Measurements from ENCODE around the gene CD160.

CD160 gene

DNA sequence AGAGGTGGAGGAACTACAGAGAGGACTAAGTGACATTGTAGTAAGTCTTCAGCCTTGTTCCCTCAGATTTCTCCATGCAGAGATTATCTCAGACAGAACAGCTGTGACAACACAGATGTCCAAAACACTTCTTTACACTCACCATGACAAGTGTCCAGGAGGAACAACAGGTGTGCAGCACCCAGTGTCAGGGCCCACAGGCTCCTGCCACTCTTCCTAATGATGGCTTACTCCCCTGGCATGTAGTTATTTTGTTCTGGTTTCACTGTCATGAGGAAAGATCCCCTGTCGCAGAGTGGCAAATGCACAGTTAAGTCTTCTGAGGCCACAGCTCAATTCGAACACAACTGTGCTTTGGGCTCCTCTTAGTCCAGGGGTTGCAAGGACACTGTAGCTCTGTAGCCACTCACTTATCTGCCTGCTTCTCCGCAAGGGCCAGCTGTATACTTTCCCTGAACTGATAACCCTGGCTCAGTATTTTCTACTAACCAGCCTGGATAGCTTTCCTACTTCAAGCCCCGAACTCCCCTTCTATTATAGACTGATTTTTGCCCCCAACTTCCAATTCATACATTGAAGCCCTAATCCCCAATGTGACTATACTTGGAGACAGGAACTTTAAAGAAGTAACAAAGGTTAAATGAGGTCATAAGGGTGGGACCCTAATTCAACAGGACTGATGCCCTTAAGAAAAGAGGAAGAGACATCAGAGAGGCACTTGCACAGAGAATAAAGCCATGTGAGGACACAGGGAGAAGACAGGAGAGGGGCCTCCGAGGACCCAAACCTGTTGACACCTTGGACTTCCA, 23.3 kb upstream of the CD160 start:
- H3K9me3 ChIP-seq (replicated peaks; ENCODE audit: low read length) = no peaks in the 10 kb centered on the region
- H3K9ac ChIP-seq (ENCODE audit: low read depth, low read length) = no peak overlapping the region
- H3K4me3 ChIP-seq (ENCODE audit: low read length) = no peak overlapping the region
- H3K36me3 ChIP-seq (ENCODE audit: insufficient read depth, low read length) = no peaks in the 10 kb centered on the region
- no peak overlapping the region for H3K4me2 ChIP-seq (ENCODE audit: low read length)
- H3K27me3 ChIP-seq (ENCODE audit: control insufficient read depth, insufficient read depth, low read length) = no peaks in the 10 kb centered on the region
- peaks cover 7% of the 10 kb centered on the region for H3K4me1 ChIP-seq (ENCODE audit: control insufficient read depth, insufficient read depth, low read length)

DNA sequence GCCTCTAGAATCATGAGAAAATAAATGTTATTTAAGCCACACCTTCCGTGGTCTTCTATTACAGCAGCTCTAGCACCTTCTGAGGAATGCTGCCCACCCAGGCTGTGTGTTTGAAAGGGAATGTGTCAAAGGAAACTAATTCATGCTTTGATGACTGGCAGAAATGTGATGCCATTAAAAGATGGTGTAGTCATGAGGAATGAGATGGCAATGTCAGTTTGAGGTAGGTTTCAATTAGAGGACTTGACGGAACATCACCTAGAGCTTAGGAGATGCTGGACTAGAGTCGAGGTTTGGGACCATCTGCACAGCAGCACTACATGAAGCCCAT, 22.7 kb upstream of the CD160 start:
- H3K4me3 ChIP-seq (ENCODE audit: low read length) = no peak overlapping the region
- no peaks in the 10 kb centered on the region for H3K27me3 ChIP-seq (ENCODE audit: control insufficient read depth, insufficient read depth, low read length)
- H3K36me3 ChIP-seq (ENCODE audit: insufficient read depth, low read length) = no peaks in the 10 kb centered on the region
- H3K9me3 ChIP-seq (replicated peaks; ENCODE audit: low read length) = no peaks in the 10 kb centered on the region
- H3K4me1 ChIP-seq (ENCODE audit: control insufficient read depth, insufficient read depth, low read length) = peaks cover under 1% of the 10 kb centered on the region
- no peak overlapping the region for H3K4me2 ChIP-seq (ENCODE audit: low read length)
- no peak overlapping the region for H3K9ac ChIP-seq (ENCODE audit: low read depth, low read length)

DNA sequence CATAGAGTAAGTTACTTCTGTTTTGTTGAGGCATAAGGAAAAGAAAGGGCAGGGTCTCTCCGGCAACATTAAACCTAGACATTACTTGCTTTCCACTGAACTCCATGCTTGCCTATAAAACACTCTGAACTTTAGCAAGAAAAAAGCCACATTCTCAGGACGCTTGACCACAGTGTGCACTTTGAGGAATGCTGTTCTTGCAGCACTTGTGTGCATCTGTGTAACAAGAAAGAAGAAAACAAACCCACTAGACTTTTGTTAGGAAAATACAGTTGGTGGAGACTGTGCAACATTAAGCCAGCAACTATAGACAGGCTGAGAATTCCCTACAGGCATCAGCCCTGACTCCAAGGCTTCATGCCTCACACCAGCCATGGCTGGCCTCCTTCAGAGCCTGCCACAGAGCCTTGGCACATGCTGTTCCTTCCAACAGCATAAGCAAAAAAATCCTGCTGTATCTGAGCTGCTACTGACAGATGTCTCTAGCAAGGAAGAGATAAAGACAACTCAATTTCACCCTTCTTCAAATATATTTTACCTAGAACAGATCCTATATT, 17.9 kb upstream of the CD160 start:
- no peak overlapping the region for H3K4me3 ChIP-seq (ENCODE audit: low read length)
- H3K27me3 ChIP-seq (ENCODE audit: control insufficient read depth, insufficient read depth, low read length) = no peaks in the 10 kb centered on the region
- no peak overlapping the region for H3K4me2 ChIP-seq (ENCODE audit: low read length)
- H3K9ac ChIP-seq (ENCODE audit: low read depth, low read length) = no peak overlapping the region
- H3K9me3 ChIP-seq (replicated peaks; ENCODE audit: low read length) = no peaks in the 10 kb centered on the region
- no peaks in the 10 kb centered on the region for H3K36me3 ChIP-seq (ENCODE audit: insufficient read depth, low read length)
- H3K4me1 ChIP-seq (ENCODE audit: control insufficient read depth, insufficient read depth, low read length) = peaks cover 9% of the 10 kb centered on the region

DNA sequence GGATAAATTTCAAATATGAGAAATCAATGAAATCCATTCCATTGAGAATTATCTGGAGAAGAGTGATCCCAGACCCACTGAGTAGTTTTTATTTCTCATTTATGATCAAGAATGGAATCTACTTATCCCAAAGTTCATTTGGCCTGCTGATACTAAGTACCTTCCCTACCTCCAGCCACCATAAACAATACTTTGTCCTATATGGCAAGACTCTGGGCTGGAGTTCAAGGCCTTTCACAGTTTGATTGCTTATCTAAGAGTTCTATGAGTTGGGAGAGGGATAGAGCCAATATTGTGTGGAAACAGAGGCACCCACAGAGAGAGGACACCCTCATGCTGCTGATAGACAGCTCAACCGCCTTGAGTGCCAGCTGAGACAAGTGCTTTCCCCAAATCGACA, 17.2 kb upstream of the CD160 start:
- Histone ChIP-seq H3K4me1 (ENCODE audit: control insufficient read depth, insufficient read depth, low read length) (peaks cover 12% of the 10 kb centered on the region), H3K4me3 (ENCODE audit: low read length) (no peak overlapping the region), H3K27me3 (ENCODE audit: control insufficient read depth, insufficient read depth, low read length) (no peaks in the 10 kb centered on the region), H3K9me3 (replicated peaks; ENCODE audit: low read length) (no peaks in the 10 kb centered on the region), H3K36me3 (ENCODE audit: insufficient read depth, low read length) (no peaks in the 10 kb centered on the region), H3K4me2 (ENCODE audit: low read length) (no peak overlapping the region), H3K9ac (ENCODE audit: low read depth, low read length) (no peak overlapping the region)

DNA sequence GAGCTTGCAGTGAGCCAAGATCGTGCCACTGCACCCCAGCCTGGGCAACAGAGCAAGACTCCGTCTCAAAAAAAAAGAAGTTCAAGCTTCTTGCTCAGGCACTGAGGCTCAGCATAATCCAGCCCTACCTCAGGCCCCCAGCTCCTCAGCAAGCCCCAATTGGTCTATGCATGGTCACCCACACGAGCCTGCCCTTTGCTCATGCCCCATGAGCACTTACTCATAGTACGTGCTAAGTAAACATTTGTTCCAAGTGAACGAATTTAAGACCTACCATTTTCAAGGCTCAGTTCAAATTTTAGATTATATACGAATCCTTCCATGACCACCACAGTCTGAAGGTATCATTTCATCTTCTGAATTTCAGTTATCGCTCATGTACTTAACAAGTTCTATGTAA, 16.5 kb upstream of the CD160 start:
- no peak overlapping the region for H3K4me3 ChIP-seq (ENCODE audit: low read length)
- no peak overlapping the region for H3K9ac ChIP-seq (ENCODE audit: low read depth, low read length)
- H3K4me2 ChIP-seq (ENCODE audit: low read length) = no peak overlapping the region
- H3K4me1 ChIP-seq (ENCODE audit: control insufficient read depth, insufficient read depth, low read length) = peaks cover 15% of the 10 kb centered on the region
- no peaks in the 10 kb centered on the region for H3K9me3 ChIP-seq (replicated peaks; ENCODE audit: low read length)
- H3K36me3 ChIP-seq (ENCODE audit: insufficient read depth, low read length) = no peaks in the 10 kb centered on the region
- H3K27me3 ChIP-seq (ENCODE audit: control insufficient read depth, insufficient read depth, low read length) = no peaks in the 10 kb centered on the region

DNA sequence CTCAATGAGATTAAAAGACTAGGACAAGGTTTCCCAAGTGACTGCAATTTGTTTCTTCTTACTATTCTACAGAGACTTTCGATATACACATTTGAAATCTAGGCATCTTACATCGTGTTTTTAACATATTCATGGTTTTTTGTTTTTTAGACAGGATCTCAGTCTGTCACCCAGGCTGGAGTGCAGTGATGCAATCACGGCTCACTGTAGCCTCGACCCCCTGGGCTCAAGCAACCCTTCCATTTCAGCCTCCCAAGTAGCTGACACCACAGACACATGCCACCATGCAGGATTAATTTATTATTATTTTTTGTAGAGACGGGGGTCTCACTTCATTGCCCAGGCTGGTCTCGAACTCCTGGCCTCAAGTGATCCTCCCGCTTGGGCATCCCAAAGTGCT, 13.7 kb upstream of the CD160 start:
- Histone ChIP-seq H3K4me3 (ENCODE audit: low read length) (no peak overlapping the region), H3K4me1 (ENCODE audit: control insufficient read depth, insufficient read depth, low read length) (peaks cover 20% of the 10 kb centered on the region)

DNA sequence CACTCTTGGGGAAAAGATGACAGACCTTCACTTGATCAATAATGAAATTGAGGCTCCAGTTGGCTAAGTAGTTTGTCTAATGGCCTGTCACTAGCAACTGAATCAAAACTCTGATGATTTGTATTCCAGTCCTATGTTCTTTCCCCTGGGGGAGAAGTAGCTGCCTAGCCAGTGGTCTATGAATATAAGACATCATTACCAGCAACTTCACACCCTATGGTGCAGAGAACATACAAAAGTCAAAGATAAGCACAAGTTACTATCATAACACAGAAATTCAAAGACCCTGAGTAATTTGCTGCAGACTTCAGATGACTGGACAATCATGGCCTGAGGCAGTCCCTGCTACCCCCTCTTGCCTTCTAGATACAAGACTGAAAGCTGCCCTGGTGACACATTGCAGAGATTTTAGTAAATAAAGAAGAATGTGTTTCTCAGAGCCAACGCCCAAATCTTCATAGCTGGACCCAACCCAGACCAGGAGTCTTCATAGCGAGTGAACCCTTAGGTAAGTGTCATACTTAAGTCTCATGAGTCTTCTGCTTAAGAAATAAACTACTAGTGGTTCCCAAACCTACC, 13.1 kb upstream of the CD160 start:
- Histone ChIP-seq H3K9me3 (replicated peaks; ENCODE audit: low read length) (no peaks in the 10 kb centered on the region), H3K4me2 (ENCODE audit: low read length) (no peak overlapping the region), H3K9ac (ENCODE audit: low read depth, low read length) (no peak overlapping the region), H3K4me1 (ENCODE audit: control insufficient read depth, insufficient read depth, low read length) (peaks cover 20% of the 10 kb centered on the region), H3K36me3 (ENCODE audit: insufficient read depth, low read length) (no peaks in the 10 kb centered on the region), H3K27me3 (ENCODE audit: control insufficient read depth, insufficient read depth, low read length) (no peaks in the 10 kb centered on the region), H3K4me3 (ENCODE audit: low read length) (no peak overlapping the region)

More for the DNA sequence above, 13.7 kb upstream of the CD160 start:
- H3K36me3 ChIP-seq (ENCODE audit: insufficient read depth, low read length) = no peaks in the 10 kb centered on the region
- no peaks in the 10 kb centered on the region for H3K27me3 ChIP-seq (ENCODE audit: control insufficient read depth, insufficient read depth, low read length)
- H3K4me2 ChIP-seq (ENCODE audit: low read length) = no peak overlapping the region
- H3K9me3 ChIP-seq (replicated peaks; ENCODE audit: low read length) = no peaks in the 10 kb centered on the region
- no peak overlapping the region for H3K9ac ChIP-seq (ENCODE audit: low read depth, low read length)

DNA sequence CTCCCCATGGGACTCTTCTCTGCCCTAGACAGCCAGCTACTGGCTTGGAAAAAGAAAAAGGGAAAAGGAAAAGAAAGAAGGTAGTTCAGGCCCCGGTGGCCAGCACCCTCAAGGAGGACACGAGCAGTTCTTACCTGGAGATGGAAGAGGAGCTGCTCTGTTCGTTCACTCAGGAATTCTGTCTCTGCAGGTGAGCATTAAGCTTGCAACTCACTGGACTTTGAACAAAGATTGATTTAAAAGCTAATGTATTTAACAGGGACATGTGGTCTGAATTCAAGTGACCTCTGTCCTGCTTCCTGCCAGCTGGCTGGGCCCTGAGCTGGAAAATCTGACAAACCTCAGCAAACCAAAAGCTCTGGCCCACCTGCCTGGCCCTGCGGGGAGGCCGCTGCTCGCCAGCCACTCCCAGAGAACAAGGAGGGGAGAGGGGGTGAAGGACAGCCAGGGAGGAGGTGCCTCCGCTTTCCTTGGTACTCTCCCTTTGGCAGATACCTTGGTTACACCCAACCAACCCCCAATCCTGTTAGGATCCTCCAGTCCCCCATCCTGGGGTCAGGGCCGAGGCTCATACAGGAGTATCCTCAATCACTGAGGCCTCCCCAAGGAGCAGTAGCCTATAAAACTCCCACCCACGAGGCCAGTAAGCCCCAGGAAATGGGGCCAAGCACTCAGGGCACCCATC, 12.0 kb upstream of the CD160 start, which contains the start of gene PDZK1:
Gene PDZK1, minus strand, starts transcription at position 186 of the 685 bp plus-strand sequence. CDS start 19,347 bp downstream, outside the sequence.
- Histone ChIP-seq H3K4me3 (ENCODE audit: low read length) (no peak within 1 kb of the TSS), H3K4me1 (ENCODE audit: control insufficient read depth, insufficient read depth, low read length) (peaks cover 20% of the 10 kb centered on the region), H3K27me3 (ENCODE audit: control insufficient read depth, insufficient read depth, low read length) (no peaks in the 10 kb centered on the region), H3K9ac (ENCODE audit: low read depth, low read length) (no peak within 1 kb of the TSS), H3K36me3 (ENCODE audit: insufficient read depth, low read length) (no peaks in the 10 kb centered on the region), H3K4me2 (ENCODE audit: low read length) (no peak within 1 kb of the TSS), H3K9me3 (replicated peaks; ENCODE audit: low read length) (no peaks in the 10 kb centered on the region)

DNA sequence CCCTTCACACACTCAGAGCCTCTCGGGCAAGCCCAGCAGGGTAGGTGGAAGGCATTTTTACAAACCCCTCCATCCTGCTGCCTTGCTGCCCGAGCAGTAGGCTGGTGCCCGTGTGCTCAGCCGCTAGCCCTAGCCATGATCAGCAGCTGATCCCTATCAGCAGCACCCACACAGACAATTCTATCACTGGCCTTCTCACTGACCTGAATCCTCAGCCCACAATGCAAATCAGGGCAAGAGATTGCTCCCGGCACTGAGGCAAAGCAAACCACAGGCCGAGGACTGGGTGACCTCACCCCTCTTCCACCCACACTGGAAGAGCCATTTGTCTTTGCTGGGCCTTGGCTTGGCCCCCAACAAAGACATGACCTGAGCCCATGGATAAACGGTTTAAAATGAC, 11.2 kb upstream of the CD160 start:
- H3K4me3 ChIP-seq (ENCODE audit: low read length) = no peak overlapping the region
- H3K4me1 ChIP-seq (ENCODE audit: control insufficient read depth, insufficient read depth, low read length) = peaks cover 20% of the 10 kb centered on the region
- no peaks in the 10 kb centered on the region for H3K36me3 ChIP-seq (ENCODE audit: insufficient read depth, low read length)

DNA sequence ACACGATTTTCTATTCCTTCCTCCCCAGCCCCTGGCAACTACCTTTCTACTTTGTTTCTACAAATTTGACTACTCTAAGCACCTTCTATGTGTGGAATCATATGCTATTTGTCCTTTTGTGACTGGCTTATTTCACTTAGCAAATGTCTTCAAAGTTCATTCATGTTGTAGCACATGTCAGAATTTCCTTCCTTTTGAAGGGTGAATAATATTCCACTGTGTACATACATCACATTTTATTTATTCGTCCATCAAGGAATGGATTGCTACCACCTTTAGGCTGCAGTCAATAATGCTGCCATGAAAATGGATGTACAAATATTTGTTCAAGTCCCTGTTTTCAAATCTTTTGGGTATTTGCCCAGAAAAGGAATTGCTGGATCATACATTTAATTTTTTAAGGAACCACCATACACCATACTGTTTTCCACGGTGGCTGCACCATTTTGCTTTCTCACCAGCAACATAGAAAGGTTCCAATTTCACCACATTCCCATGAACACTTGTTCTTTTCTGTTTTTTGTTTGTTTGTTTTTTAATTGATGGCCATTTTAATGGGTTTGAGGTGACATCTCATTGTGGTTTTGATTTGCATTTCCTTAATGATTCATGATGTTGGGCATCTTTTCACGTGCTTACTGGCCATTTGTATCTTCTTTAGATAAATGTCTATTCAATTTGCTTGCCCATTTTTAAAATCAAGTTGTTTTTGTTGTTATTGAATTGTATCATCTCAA, 8.8 kb upstream of the CD160 start:
- Histone ChIP-seq H3K36me3 (ENCODE audit: insufficient read depth, low read length) (no peaks in the 10 kb centered on the region), H3K9ac (ENCODE audit: low read depth, low read length) (no peak overlapping the region), H3K4me1 (ENCODE audit: control insufficient read depth, insufficient read depth, low read length) (peaks cover 20% of the 10 kb centered on the region), H3K4me3 (ENCODE audit: low read length) (no peak overlapping the region), H3K27me3 (ENCODE audit: control insufficient read depth, insufficient read depth, low read length) (no peaks in the 10 kb centered on the region), H3K4me2 (ENCODE audit: low read length) (no peak overlapping the region), H3K9me3 (replicated peaks; ENCODE audit: low read length) (no peaks in the 10 kb centered on the region)

More for the DNA sequence above, 11.2 kb upstream of the CD160 start:
- Histone ChIP-seq H3K9me3 (replicated peaks; ENCODE audit: low read length) (no peaks in the 10 kb centered on the region), H3K9ac (ENCODE audit: low read depth, low read length) (no peak overlapping the region), H3K27me3 (ENCODE audit: control insufficient read depth, insufficient read depth, low read length) (no peaks in the 10 kb centered on the region), H3K4me2 (ENCODE audit: low read length) (no peak overlapping the region)

DNA sequence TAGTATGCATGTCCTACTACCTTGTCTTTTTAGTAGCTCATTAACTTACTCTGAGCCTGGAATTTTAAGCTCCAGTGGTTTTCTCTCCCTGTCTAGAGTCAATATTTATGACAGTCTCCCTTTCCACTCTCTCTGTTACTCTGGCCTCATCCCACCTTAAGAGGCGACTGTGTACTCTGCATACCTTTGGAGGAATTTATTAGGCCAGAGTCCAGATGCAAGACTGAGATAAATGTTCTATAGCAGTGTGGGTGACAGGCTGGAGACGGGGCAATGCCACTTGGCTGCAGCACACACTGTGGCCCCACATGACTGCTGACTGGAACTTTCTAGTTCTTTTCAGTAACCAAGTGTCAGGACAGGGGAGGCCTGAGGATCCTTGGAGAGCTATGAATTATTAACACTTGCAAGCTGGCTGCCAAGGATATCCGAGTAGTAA, 8.1 kb upstream of the CD160 start:
- H3K27me3 ChIP-seq (ENCODE audit: control insufficient read depth, insufficient read depth, low read length) = no peaks in the 10 kb centered on the region
- H3K9me3 ChIP-seq (replicated peaks; ENCODE audit: low read length) = no peaks in the 10 kb centered on the region
- peaks cover 13% of the 10 kb centered on the region for H3K4me1 ChIP-seq (ENCODE audit: control insufficient read depth, insufficient read depth, low read length)
- no peak overlapping the region for H3K4me2 ChIP-seq (ENCODE audit: low read length)
- H3K36me3 ChIP-seq (ENCODE audit: insufficient read depth, low read length) = no peaks in the 10 kb centered on the region
- no peak overlapping the region for H3K9ac ChIP-seq (ENCODE audit: low read depth, low read length)
- H3K4me3 ChIP-seq (ENCODE audit: low read length) = no peak overlapping the region

All from skeletal muscle satellite cell (primary cell).